Mesendoderm (in vitro differentiated cells): Measurements from ENCODE around the gene FAM219A. TPM values are rescaled to one million over a fixed set of nuclear protein-coding genes. Genes with fewer than 3 reads are reported as not detected.

Experiments
- DNase-seq: peaks from one replicate; pipeline ENCODE4 v3.0.0; 2013
- H2AK5ac ChIP-seq: 2 replicates; pipeline ENCODE4 v1.6.1; 2013; ENCODE audit warnings: low read length, inconsistent platforms
- H2BK120ac ChIP-seq: 2 replicates; pipeline ENCODE4 v1.6.1; 2013; ENCODE audit warnings: low read depth, mild to moderate bottlenecking, low read length, moderate library complexity, mixed read lengths
- H2BK15ac ChIP-seq: replicated peaks from 2 replicates; pipeline ENCODE4 v1.6.1; 2013; ENCODE audit warnings: low read depth, mild to moderate bottlenecking, moderate library complexity
- H2BK5ac ChIP-seq: 2 replicates; pipeline ENCODE4 v1.6.1; 2013; ENCODE audit warnings: low read length, inconsistent platforms
- H3K18ac ChIP-seq: 2 replicates; pipeline ENCODE4 v1.6.1; 2013; ENCODE audit warnings: mild to moderate bottlenecking, low read length, mixed read lengths
- H3K23ac ChIP-seq: one replicate; pipeline ENCODE4 v1.6.1; 2013; ENCODE audit warnings: low read length
- H3K27ac ChIP-seq: 2 replicates; pipeline ENCODE4 v1.5.1; 2013; ENCODE audit warnings: low read depth, mild to moderate bottlenecking, inconsistent platforms, low read length, moderate library complexity
- H3K27me3 ChIP-seq: 2 replicates; pipeline ENCODE4 v1.6.1; 2013; ENCODE audit warnings: low read length, control low read depth, mild to moderate bottlenecking, inconsistent platforms; ENCODE audit not compliant: insufficient read depth, poor library complexity
- H3K36me3 ChIP-seq: 2 replicates; pipeline ENCODE4 v1.6.1; 2013; ENCODE audit warnings: low read length, inconsistent platforms; ENCODE audit not compliant: control insufficient read depth, insufficient read depth
- H3K4ac ChIP-seq: one replicate; pipeline ENCODE4 v1.6.1; 2013; ENCODE audit warnings: low read depth, mild to moderate bottlenecking, low read length, moderate library complexity
- H3K4me1 ChIP-seq: 2 replicates; pipeline ENCODE4 v1.6.1; 2013; ENCODE audit warnings: low read depth, low read length, inconsistent platforms; ENCODE audit not compliant: control insufficient read depth
- H3K4me2 ChIP-seq: 2 replicates; pipeline ENCODE4 v1.6.1; 2013; ENCODE audit warnings: low read length
- H3K4me3 ChIP-seq: 2 replicates; pipeline ENCODE4 v1.5.1; 2013; ENCODE audit warnings: mild to moderate bottlenecking, low read length
- H3K56ac ChIP-seq: one replicate; pipeline ENCODE4 v1.6.1; 2013; ENCODE audit warnings: low read length
- H3K79me1 ChIP-seq: 2 replicates; pipeline ENCODE4 v1.6.1; 2013; ENCODE audit warnings: low read length, inconsistent platforms
- H3K79me2 ChIP-seq: 2 replicates; pipeline ENCODE4 v1.6.1; 2013; ENCODE audit warnings: mild to moderate bottlenecking, low read length; ENCODE audit not compliant: control insufficient read depth, insufficient read depth
- H3K9ac ChIP-seq: 2 replicates; pipeline ENCODE4 v1.6.1; 2013; ENCODE audit warnings: low read length, inconsistent platforms
- H4K5ac ChIP-seq: one replicate; pipeline ENCODE4 v1.6.1; 2013; ENCODE audit warnings: low read length
- H4K8ac ChIP-seq: one replicate; pipeline ENCODE4 v1.6.1; 2013; ENCODE audit warnings: low read depth, mild to moderate bottlenecking, control low read depth, low read length, moderate library complexity
- WGBS: extraction: QIAGEN DNeasy Blood & Tissue Kit; methylation state at CpG from one replicate; pipeline ENCODE4 v1.1.7; 2013; ENCODE audit warnings: low lambda C conversion rate, missing lambda C conversion rate; ENCODE audit not compliant: insufficient coverage; ENCODE audit errors: extremely low coverage; 5-methylcytosine and 5-hydroxymethylcytosine counted together
- polyA plus RNA-seq, 2 experiments: library from polyadenylated mRNA; stranded (reverse); fragments of 200-250 nt; gene quantifications; one replicate each; pipeline ENCODE4 v1.2.3, GENCODE V29; 2013

FAM219A gene
- polyA plus RNA-seq (2013, experiment 1 of 2): 7.3 TPM
- 7.0 TPM for polyA plus RNA-seq (2013, experiment 2 of 2)

GRCh38 chr9:34458013-34458958, at the start of gene FAM219A, which contains the start of gene DNAI1:
Gene FAM219A, minus strand, starts transcription at chr9:34458570. Its CDS starts 307 bp downstream, at chr9:34458263.
Gene DNAI1, plus strand, starts transcription at chr9:34458805. Its CDS starts 201 bp downstream, at chr9:34459006.
- no CpG with 5 or more reads among the region's 94 CpGs for WGBS
- Histone ChIP-seq H2BK15ac (no peak within 1 kb of the TSS), H3K4me1 (peaks cover 9% of the 10 kb centered on the region), H3K27me3 (peaks cover 3% of the 10 kb centered on the region), H4K5ac (no peak within 1 kb of the TSS), H3K4me2 (peak within 1 kb of the TSS; percentile 99), H3K79me1 (peaks cover 2% of the 10 kb centered on the region), H2AK5ac (no peak within 1 kb of the TSS), H3K27ac (no peak within 1 kb of the TSS), H3K79me2 (no peaks in the 10 kb centered on the region), H3K56ac (peak within 1 kb of the TSS; percentile 79), H3K4me3 (peak within 1 kb of the TSS; percentile 77), H3K18ac (peak within 1 kb of the TSS; percentile 60), H3K4ac (no peak within 1 kb of the TSS), H3K9ac (peak within 1 kb of the TSS; percentile 64), H3K23ac (no peak within 1 kb of the TSS), H3K36me3 (no peaks in the 10 kb centered on the region), H2BK5ac (no peak within 1 kb of the TSS), H4K8ac (no peak within 1 kb of the TSS), H2BK120ac (no peak within 1 kb of the TSS)
- peak; percentile 99 for DNase-seq

- no peak overlapping the region for H3K27ac ChIP-seq
- H3K56ac ChIP-seq: no peak overlapping the region
- no peaks in the 10 kb centered on the region for H3K79me2 ChIP-seq
- no peak overlapping the region for H4K8ac ChIP-seq
- H2AK5ac ChIP-seq: no peak overlapping the region
- no peak overlapping the region for H4K5ac ChIP-seq
- H3K4ac ChIP-seq: no peak overlapping the region
- no peaks in the 10 kb centered on the region for H3K79me1 ChIP-seq
- H2BK15ac ChIP-seq: no peak overlapping the region
- no peak overlapping the region for H3K4me2 ChIP-seq
- H3K36me3 ChIP-seq: no peaks in the 10 kb centered on the region
- no peak overlapping the region for H3K23ac ChIP-seq
- H3K9ac ChIP-seq: no peak overlapping the region
- H2BK120ac ChIP-seq: no peak overlapping the region
- DNase-seq: no peak
- no peak overlapping the region for H2BK5ac ChIP-seq
- H3K27me3 ChIP-seq: no peaks in the 10 kb centered on the region
- H3K18ac ChIP-seq: no peak overlapping the region
- no peak overlapping the region for H3K4me3 ChIP-seq
- peaks cover 11% of the 10 kb centered on the region for H3K4me1 ChIP-seq
Observed at GRCh38 chr9:34507966-34508365, 49.6 kb upstream of the FAM219A start.

- Histone ChIP-seq H4K8ac (no peak overlapping the region), H3K56ac (no peak overlapping the region), H3K79me1 (no peaks in the 10 kb centered on the region), H3K4me1 (peaks cover 7% of the 10 kb centered on the region), H3K23ac (no peak overlapping the region), H2AK5ac (no peak overlapping the region), H2BK5ac (no peak overlapping the region), H3K18ac (no peak overlapping the region), H2BK15ac (no peak overlapping the region), H3K9ac (no peak overlapping the region), H3K27ac (no peak overlapping the region), H4K5ac (no peak overlapping the region), H3K27me3 (no peaks in the 10 kb centered on the region), H3K4me3 (no peak overlapping the region), H3K36me3 (no peaks in the 10 kb centered on the region), H3K4me2 (no peak overlapping the region), H3K79me2 (no peaks in the 10 kb centered on the region), H2BK120ac (no peak overlapping the region), H3K4ac (no peak overlapping the region)
- DNase-seq: no peak
- no CpG with 5 or more reads among the region's 5 CpGs for WGBS
Observed at GRCh38 chr9:34507556-34507955, 49.2 kb upstream of the FAM219A start.

- H4K5ac ChIP-seq: no peak overlapping the region
- no peak overlapping the region for H3K56ac ChIP-seq
- H3K36me3 ChIP-seq: no peaks in the 10 kb centered on the region
- no peak overlapping the region for H3K4me3 ChIP-seq
- peaks cover 6% of the 10 kb centered on the region for H3K4me1 ChIP-seq
- no peak overlapping the region for H3K18ac ChIP-seq
- no peak overlapping the region for H2BK5ac ChIP-seq
- H3K27me3 ChIP-seq: no peaks in the 10 kb centered on the region
- no peak overlapping the region for H2BK120ac ChIP-seq
- H2BK15ac ChIP-seq: no peak overlapping the region
- H3K4me2 ChIP-seq: no peak overlapping the region
- H3K27ac ChIP-seq: no peak overlapping the region
- DNase-seq: no peak
- peak overlapping the region; percentile 12 for H3K23ac ChIP-seq
- H3K79me2 ChIP-seq: no peaks in the 10 kb centered on the region
- no peaks in the 10 kb centered on the region for H3K79me1 ChIP-seq
- H2AK5ac ChIP-seq: no peak overlapping the region
- H4K8ac ChIP-seq: no peak overlapping the region
- H3K9ac ChIP-seq: no peak overlapping the region
- no peak overlapping the region for H3K4ac ChIP-seq
- no CpG with 5 or more reads among the region's 7 CpGs for WGBS
Observed at GRCh38 chr9:34506623-34507022, 48.3 kb upstream of the FAM219A start.

GRCh38 chr9:34505370-34506120, 47.2 kb upstream of the FAM219A start:
- Histone ChIP-seq H3K4me1 (peaks cover 4% of the 10 kb centered on the region), H3K27me3 (no peaks in the 10 kb centered on the region), H3K18ac (no peak overlapping the region), H3K23ac (no peak overlapping the region), H3K4ac (no peak overlapping the region), H3K79me1 (no peaks in the 10 kb centered on the region), H3K79me2 (no peaks in the 10 kb centered on the region), H3K4me3 (no peak overlapping the region), H3K27ac (no peak overlapping the region), H3K36me3 (no peaks in the 10 kb centered on the region), H3K9ac (no peak overlapping the region), H2AK5ac (no peak overlapping the region), H3K4me2 (no peak overlapping the region), H2BK120ac (no peak overlapping the region), H2BK15ac (no peak overlapping the region), H3K56ac (no peak overlapping the region), H4K8ac (no peak overlapping the region), H2BK5ac (no peak overlapping the region), H4K5ac (no peak overlapping the region)
- no peak for DNase-seq
- WGBS: no CpG with 5 or more reads among the region's 5 CpGs
